ENCODE results near the gene KMT2B. TPM values are rescaled to one million over a fixed set of nuclear protein-coding genes. Genes with fewer than 3 reads are reported as not detected.
A peak's percentile ranks its signal among the peaks of the same experiment; 100 is the strongest.

KMT2B gene
- total RNA-seq, 2 donors from 2014 or later: 67.4 to 117 TPM

- no peak for ATAC-seq (replicated peaks)
- peaks cover 34% of the 10 kb centered on the region for H3K4me1 Mint-ChIP-seq
- peaks cover 89% of the 10 kb centered on the region for H3K36me3 Mint-ChIP-seq (ENCODE audit: low read depth)
- H3K27me3 Mint-ChIP-seq: no peaks in the 10 kb centered on the region
- H3K9me3 Mint-ChIP-seq: no peaks in the 10 kb centered on the region
- H3K4me3 Mint-ChIP-seq: peak overlapping the region; percentile 95
- H3K27ac Mint-ChIP-seq: no peak overlapping the region
These were observed 20.5 kb downstream of the KMT2B start for GRCh38 chr19:35738021-35738886.

- Mint-ChIP-seq H3K36me3 (ENCODE audit: low read depth) (peaks cover 84% of the 10 kb centered on the region), H3K9me3 (no peaks in the 10 kb centered on the region), H3K4me3 (peak overlapping the region; percentile 95), H3K27me3 (no peaks in the 10 kb centered on the region), H3K4me1 (peaks cover 33% of the 10 kb centered on the region), H3K27ac (no peak overlapping the region)
- no peak for ATAC-seq (replicated peaks)
These were observed 21.1 kb downstream of the KMT2B start for GRCh38 chr19:35738887-35739229.

- Mint-ChIP-seq H3K9me3 (no peaks in the 10 kb centered on the region), H3K4me1 (peaks cover 31% of the 10 kb centered on the region), H3K4me3 (peak overlapping the region; percentile 95), H3K27ac (peak overlapping the region; percentile 5), H3K36me3 (ENCODE audit: low read depth) (peaks cover 77% of the 10 kb centered on the region), H3K27me3 (no peaks in the 10 kb centered on the region)
- no peak for ATAC-seq (replicated peaks)
These were observed 21.7 kb downstream of the KMT2B start for GRCh38 chr19:35739275-35740107.

- Mint-ChIP-seq H3K9me3 (no peaks in the 10 kb centered on the region), H3K4me1 (peaks cover 27% of the 10 kb centered on the region), H3K27ac (no peak overlapping the region), H3K36me3 (ENCODE audit: low read depth) (peaks cover 75% of the 10 kb centered on the region), H3K4me3 (peak overlapping the region; percentile 95), H3K27me3 (no peaks in the 10 kb centered on the region)
- peak; percentile 12 for ATAC-seq (replicated peaks)
These were observed 22.3 kb downstream of the KMT2B start for GRCh38 chr19:35740108-35740422.

GRCh38 chr19:35740423-35741202 is 22.8 kb downstream of the KMT2B start:
- Mint-ChIP-seq H3K27ac (peak overlapping the region; percentile 99), H3K4me3 (peak overlapping the region; percentile 95), H3K27me3 (no peaks in the 10 kb centered on the region), H3K36me3 (ENCODE audit: low read depth) (peaks cover 75% of the 10 kb centered on the region), H3K9me3 (no peaks in the 10 kb centered on the region), H3K4me1 (peaks cover 24% of the 10 kb centered on the region)
- ATAC-seq (replicated peaks): peak; percentile 75

GRCh38 chr19:35741203-35741515 is 23.4 kb downstream of the KMT2B start:
- Mint-ChIP-seq H3K4me3 (peak overlapping the region; percentile 95), H3K27ac (peak overlapping the region; percentile 99), H3K27me3 (no peaks in the 10 kb centered on the region), H3K4me1 (peaks cover 23% of the 10 kb centered on the region), H3K9me3 (no peaks in the 10 kb centered on the region), H3K36me3 (ENCODE audit: low read depth) (peaks cover 69% of the 10 kb centered on the region)
- no peak for ATAC-seq (replicated peaks)

- no peaks in the 10 kb centered on the region for H3K9me3 Mint-ChIP-seq
- H3K27me3 Mint-ChIP-seq: no peaks in the 10 kb centered on the region
- peak within 1 kb of the TSS; percentile 95 for H3K4me3 Mint-ChIP-seq
- peak; percentile 11 for ATAC-seq (replicated peaks)
- peaks cover 22% of the 10 kb centered on the region for H3K4me1 Mint-ChIP-seq
- H3K27ac Mint-ChIP-seq: peak within 1 kb of the TSS; percentile 99
- H3K36me3 Mint-ChIP-seq (ENCODE audit: low read depth): peaks cover 59% of the 10 kb centered on the region
These were observed 24.4 kb downstream of the KMT2B start, which contains the start of gene IGFLR1 for GRCh38 chr19:35742121-35742724. IGFLR1 (minus strand) TSS chr19:35742452; CDS start chr19:35741180, 1,272 bp downstream.

- H3K36me3 Mint-ChIP-seq (ENCODE audit: low read depth): peaks cover 51% of the 10 kb centered on the region
- no peaks in the 10 kb centered on the region for H3K27me3 Mint-ChIP-seq
- H3K9me3 Mint-ChIP-seq: no peaks in the 10 kb centered on the region
- peaks cover 17% of the 10 kb centered on the region for H3K4me1 Mint-ChIP-seq
- ATAC-seq (replicated peaks): no peak
- H3K27ac Mint-ChIP-seq: peak overlapping the region; percentile 96
- H3K4me3 Mint-ChIP-seq: peak overlapping the region; percentile 95
These were observed 26.0 kb downstream of the KMT2B start for GRCh38 chr19:35743640-35744429.

- Mint-ChIP-seq H3K4me1 (peaks cover 17% of the 10 kb centered on the region), H3K9me3 (no peaks in the 10 kb centered on the region), H3K4me3 (peak overlapping the region; percentile 95), H3K27me3 (no peaks in the 10 kb centered on the region), H3K36me3 (ENCODE audit: low read depth) (peaks cover 42% of the 10 kb centered on the region), H3K27ac (peak overlapping the region; percentile 96)
- ATAC-seq (replicated peaks): peak; percentile 64
These were observed 26.9 kb downstream of the KMT2B start for GRCh38 chr19:35744430-35745327.

GRCh38 chr19:35745328-35746086 is 27.7 kb downstream of the KMT2B start, which contains the start of the genes PSENEN and U2AF1L4:
PSENEN (plus strand) TSS chr19:35745651; CDS start chr19:35745931, 280 bp downstream.
U2AF1L4 (minus strand) TSS chr19:35745418; CDS start chr19:35745391, 27 bp downstream.
- Mint-ChIP-seq H3K9me3 (no peaks in the 10 kb centered on the region), H3K4me1 (peaks cover 17% of the 10 kb centered on the region), H3K4me3 (peak within 1 kb of the TSS; percentile 95), H3K36me3 (ENCODE audit: low read depth) (peaks cover 37% of the 10 kb centered on the region), H3K27ac (peak within 1 kb of the TSS; percentile 96), H3K27me3 (no peaks in the 10 kb centered on the region)
- ATAC-seq (replicated peaks): peak; percentile 66

- Mint-ChIP-seq H3K4me1 (peaks cover 17% of the 10 kb centered on the region), H3K4me3 (peak overlapping the region; percentile 95)
- no peak for ATAC-seq (replicated peaks)
These were observed 28.3 kb downstream of the KMT2B start for GRCh38 chr19:35746087-35746462.

GRCh38 chr19:35746531-35746930 is 28.7 kb downstream of the KMT2B start:
- no peaks in the 10 kb centered on the region for H3K9me3 Mint-ChIP-seq
- ATAC-seq (replicated peaks): no peak
- H3K4me1 Mint-ChIP-seq: peaks cover 17% of the 10 kb centered on the region
- no peaks in the 10 kb centered on the region for H3K27me3 Mint-ChIP-seq
- H3K4me3 Mint-ChIP-seq: peak overlapping the region; percentile 95
- peak overlapping the region; percentile 96 for H3K27ac Mint-ChIP-seq
- H3K36me3 Mint-ChIP-seq (ENCODE audit: low read depth): peaks cover 30% of the 10 kb centered on the region

More at GRCh38 chr19:35746087-35746462, 28.3 kb downstream of the KMT2B start:
- H3K27me3 Mint-ChIP-seq: no peaks in the 10 kb centered on the region
- H3K9me3 Mint-ChIP-seq: no peaks in the 10 kb centered on the region
- peak overlapping the region; percentile 96 for H3K27ac Mint-ChIP-seq
- H3K36me3 Mint-ChIP-seq (ENCODE audit: low read depth): peaks cover 31% of the 10 kb centered on the region
